ENCODE measurements around the gene BGN. TPM values are rescaled to one million over a fixed set of nuclear protein-coding genes. Genes with fewer than 3 reads are reported as not detected.

BGN gene
- total RNA-seq, 3 donors from 2014 or later = 9.7 to 21.3 (median 11.0) TPM

DNA sequence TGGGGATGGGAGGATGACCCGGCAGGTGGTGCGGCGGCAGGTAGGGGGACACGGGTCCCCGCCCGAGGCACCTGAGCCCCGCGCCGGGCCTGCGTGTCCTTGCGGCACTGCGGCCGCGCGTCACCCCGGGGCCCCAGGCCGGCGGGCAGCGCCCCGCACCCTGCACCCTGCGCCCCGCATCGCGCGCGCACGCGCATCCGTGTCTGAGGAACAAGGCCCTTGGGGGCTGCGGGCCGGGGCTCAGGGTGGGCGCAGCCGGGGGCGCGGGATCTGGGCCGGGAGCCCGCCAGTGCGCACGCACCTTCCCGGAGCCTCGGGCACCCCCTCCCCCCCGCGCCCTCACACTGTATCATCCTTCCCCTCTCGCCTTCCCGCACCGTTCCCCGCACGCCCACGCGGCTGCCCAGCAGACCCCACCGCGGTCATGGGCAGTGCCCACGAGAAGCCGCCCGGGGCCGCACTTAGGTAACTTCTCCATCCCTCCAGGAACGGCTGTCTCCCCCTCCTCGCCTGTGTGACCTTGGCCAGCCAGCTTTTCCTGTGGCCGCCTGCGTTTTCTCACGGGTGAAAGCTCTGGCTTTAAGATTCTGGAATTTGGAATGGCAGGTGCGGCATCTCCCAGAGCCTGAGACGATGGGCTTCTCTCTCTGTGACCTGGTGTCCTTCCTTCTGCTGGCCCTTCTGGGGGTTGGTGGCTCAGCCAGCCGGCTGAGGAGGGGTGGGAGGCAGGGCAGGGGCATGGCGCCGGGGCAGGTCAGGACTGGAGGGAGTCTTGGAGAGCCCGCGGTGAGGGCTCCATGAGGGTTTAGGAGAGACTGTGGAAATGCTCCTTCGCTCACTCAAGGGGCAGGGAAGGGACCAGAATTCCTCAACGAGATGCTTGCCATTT lies 23.4 kb downstream of the BGN start:
- no peak for DNase-seq (ENCODE audit: low spot score in 2 of 2)
- Histone ChIP-seq H3K4me3 (peak overlapping the region in 1 of 3 donors; percentile 28), H3K27ac (no peak overlapping the region), H3K4me1 (no peaks in the 10 kb centered on the region), H3K36me3 (no peaks in the 10 kb centered on the region), H3K27me3 (peaks cover 0 to 86% of the 10 kb centered on the region in 2 donors), H3K9me3 (no peaks in the 10 kb centered on the region)
- intact Hi-C loops (cut with DNase I; ENCODE audit: low total_unique reads) = no loop called here
- TF ChIP-seq POLR2A (IDR thresholded peaks at IDR 0.05) (no peak), POLR2AphosphoS5 (IDR thresholded peaks at IDR 0.05) (no peak)
- TF ChIP-seq, protein P1, sequence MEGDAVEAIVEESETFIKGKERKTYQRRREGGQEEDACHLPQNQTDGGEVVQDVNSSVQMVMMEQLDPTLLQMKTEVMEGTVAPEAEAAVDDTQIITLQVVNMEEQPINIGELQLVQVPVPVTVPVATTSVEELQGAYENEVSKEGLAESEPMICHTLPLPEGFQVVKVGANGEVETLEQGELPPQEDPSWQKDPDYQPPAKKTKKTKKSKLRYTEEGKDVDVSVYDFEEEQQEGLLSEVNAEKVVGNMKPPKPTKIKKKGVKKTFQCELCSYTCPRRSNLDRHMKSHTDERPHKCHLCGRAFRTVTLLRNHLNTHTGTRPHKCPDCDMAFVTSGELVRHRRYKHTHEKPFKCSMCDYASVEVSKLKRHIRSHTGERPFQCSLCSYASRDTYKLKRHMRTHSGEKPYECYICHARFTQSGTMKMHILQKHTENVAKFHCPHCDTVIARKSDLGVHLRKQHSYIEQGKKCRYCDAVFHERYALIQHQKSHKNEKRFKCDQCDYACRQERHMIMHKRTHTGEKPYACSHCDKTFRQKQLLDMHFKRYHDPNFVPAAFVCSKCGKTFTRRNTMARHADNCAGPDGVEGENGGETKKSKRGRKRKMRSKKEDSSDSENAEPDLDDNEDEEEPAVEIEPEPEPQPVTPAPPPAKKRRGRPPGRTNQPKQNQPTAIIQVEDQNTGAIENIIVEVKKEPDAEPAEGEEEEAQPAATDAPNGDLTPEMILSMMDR (IDR thresholded peaks at IDR 0.05) = no peak

DNA sequence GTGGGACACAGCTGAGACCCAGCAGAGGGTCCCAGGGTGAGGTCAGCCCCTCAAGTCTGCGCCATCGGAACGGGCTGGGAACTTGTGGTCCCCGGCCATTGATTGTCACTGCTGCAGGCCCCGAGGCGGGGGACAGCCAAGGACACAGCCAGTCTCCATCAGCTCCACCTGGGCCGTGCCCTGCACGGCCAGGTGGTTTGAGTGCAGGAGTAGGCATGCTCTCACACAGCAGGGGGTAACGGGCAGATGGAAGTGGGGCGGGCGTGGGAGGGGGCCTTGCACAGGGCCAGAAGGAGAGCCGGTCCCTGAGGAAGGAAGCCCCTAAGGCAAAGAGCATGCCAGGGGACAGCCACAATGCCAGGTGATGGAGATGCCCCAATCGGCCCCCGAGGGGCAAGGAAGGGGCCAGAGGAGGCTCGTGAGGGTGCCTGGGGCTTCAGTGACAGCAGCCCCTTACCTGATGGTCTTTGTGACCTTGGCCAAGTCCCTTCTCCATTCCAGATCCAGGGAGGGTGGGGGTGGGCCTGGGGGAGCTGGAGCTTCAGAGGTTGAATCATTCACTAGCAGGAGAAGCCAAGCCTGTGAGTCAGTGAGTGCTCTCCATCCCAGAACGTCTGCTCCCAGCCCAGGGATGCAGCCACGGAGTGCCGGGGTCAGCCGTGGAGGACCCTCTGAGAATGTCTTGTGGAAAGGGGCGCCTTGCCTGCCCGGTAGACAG lies 24.9 kb downstream of the BGN start:
- peaks cover 0 to 84% of the 10 kb centered on the region in 2 donors for H3K27me3 ChIP-seq
- no peak for TF ChIP-seq POLR2A (IDR thresholded peaks at IDR 0.05)
- no peak for TF ChIP-seq POLR2AphosphoS5 (IDR thresholded peaks at IDR 0.05)
- TF ChIP-seq, protein P1 (IDR thresholded peaks at IDR 0.05) = no peak

DNA sequence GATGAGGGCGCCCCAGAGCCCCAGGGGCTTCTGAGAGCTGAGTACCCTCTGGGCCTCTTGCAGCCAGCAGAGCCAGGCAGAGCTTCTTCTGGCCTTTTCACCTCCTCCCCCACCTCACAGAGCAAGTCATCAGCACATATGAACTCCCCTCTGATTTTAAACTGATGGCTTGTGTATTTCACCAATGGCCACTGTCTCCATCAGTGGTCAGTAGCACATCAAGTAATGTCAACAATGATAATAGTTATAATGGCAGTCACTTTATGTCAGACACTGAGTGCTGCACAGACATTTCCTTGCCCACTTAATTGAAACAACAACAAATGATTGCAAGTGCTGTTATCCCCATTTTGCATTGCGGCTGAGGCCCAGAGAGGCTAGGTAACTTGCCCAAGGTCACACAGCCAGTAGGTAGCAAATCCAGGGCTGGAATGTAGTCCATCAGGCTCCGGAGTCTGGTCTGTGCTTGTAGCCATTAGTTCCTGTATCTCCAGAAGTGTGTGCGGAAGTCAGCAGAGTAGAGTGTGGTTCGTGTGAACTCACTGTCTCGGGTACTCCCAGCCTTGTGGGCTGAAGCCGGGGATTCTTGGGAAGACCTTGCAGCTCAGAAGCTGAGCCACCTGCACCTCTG lies 25.6 kb downstream of the BGN start:
- Histone ChIP-seq H3K4me3 (no peak overlapping the region), H3K27me3 (peaks cover 0 to 84% of the 10 kb centered on the region in 2 donors), H3K27ac (no peak overlapping the region), H3K4me1 (no peaks in the 10 kb centered on the region), H3K36me3 (no peaks in the 10 kb centered on the region), H3K9me3 (no peaks in the 10 kb centered on the region)
- DNase-seq (ENCODE audit: low spot score in 2 of 2) = no peak
- TF ChIP-seq, protein P1 (IDR thresholded peaks at IDR 0.05) = no peak
- TF ChIP-seq POLR2AphosphoS5 (IDR thresholded peaks at IDR 0.05) = no peak
- TF ChIP-seq POLR2A (IDR thresholded peaks at IDR 0.05) = no peak
- intact Hi-C loops (cut with DNase I; ENCODE audit: low total_unique reads) = no loop called here

More for the DNA sequence above, 24.9 kb downstream of the BGN start:
- Histone ChIP-seq H3K9me3 (no peaks in the 10 kb centered on the region), H3K36me3 (no peaks in the 10 kb centered on the region), H3K4me3 (no peak overlapping the region), H3K27ac (no peak overlapping the region), H3K4me1 (no peaks in the 10 kb centered on the region)
- DNase-seq (ENCODE audit: low spot score in 2 of 2) = no peak
- intact Hi-C loops (cut with DNase I; ENCODE audit: low total_unique reads) = no loop called here

DNA sequence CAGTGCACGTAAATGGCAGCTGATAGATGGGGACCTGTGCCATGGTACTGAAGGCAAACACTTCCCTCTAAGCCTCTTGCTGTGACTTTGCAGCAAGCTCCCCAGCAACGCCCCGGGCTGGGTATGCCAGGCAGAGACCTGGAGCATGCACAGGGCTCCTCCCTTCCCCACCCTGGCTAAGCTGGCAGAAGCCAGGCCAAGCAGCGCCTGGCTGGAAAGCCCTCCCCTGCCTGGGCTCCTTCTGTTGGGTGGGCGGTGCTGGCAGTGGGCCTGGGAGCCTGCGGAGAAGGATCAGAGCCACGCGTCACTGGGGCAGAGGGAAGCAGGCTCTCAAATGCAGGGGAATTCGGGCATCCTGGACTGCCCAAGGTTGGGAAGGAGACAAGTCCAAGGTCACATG lies 26.3 kb downstream of the BGN start:
- intact Hi-C loops (cut with DNase I; ENCODE audit: low total_unique reads) = no loop called here
- Histone ChIP-seq H3K4me3 (no peak overlapping the region), H3K27me3 (peaks cover 0 to 84% of the 10 kb centered on the region in 2 donors), H3K4me1 (no peaks in the 10 kb centered on the region), H3K36me3 (no peaks in the 10 kb centered on the region), H3K9me3 (no peaks in the 10 kb centered on the region), H3K27ac (no peak overlapping the region)
- TF ChIP-seq, protein P1 (IDR thresholded peaks at IDR 0.05) = no peak
- TF ChIP-seq POLR2A (IDR thresholded peaks at IDR 0.05) = no peak
- TF ChIP-seq POLR2AphosphoS5 (IDR thresholded peaks at IDR 0.05) = no peak
- DNase-seq (ENCODE audit: low spot score in 2 of 2) = no peak
